VCaP (cell line): Measurements from ENCODE around the gene ZRSR2.
A peak's percentile ranks its signal among the peaks of the same experiment; 100 is the strongest.
"Not testable (repeated sequence)": the region's sequence is repeated elsewhere in the genome, so short reads cannot be mapped to it uniquely, and the experiment has no call there.

Experiments
- H3K27ac ChIP-seq: fragments of 450-650 bp; 2 replicates; pipeline ENCODE4 v1.5.1; 2017
- TF ChIP-seq, protein P1 (sequence below): fragments of 450-650 bp; conservative IDR thresholded peaks from 2 replicates; pipeline ENCODE4 v1.5.1; 2017; ENCODE audit warnings: mild to moderate bottlenecking, moderate library complexity

Gene ZRSR2

GRCh38 chrX:15820106-15821073 is 30.1 kb downstream of the ZRSR2 start:
- TF ChIP-seq, protein P1, sequence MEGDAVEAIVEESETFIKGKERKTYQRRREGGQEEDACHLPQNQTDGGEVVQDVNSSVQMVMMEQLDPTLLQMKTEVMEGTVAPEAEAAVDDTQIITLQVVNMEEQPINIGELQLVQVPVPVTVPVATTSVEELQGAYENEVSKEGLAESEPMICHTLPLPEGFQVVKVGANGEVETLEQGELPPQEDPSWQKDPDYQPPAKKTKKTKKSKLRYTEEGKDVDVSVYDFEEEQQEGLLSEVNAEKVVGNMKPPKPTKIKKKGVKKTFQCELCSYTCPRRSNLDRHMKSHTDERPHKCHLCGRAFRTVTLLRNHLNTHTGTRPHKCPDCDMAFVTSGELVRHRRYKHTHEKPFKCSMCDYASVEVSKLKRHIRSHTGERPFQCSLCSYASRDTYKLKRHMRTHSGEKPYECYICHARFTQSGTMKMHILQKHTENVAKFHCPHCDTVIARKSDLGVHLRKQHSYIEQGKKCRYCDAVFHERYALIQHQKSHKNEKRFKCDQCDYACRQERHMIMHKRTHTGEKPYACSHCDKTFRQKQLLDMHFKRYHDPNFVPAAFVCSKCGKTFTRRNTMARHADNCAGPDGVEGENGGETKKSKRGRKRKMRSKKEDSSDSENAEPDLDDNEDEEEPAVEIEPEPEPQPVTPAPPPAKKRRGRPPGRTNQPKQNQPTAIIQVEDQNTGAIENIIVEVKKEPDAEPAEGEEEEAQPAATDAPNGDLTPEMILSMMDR, result no peak

GRCh38 chrX:15822922-15823321 is 32.6 kb downstream of the ZRSR2 start:
- TF ChIP-seq, protein P1, result no peak

More at GRCh38 chrX:15820106-15821073, 30.1 kb downstream of the ZRSR2 start:
- H3K27ac ChIP-seq, result no peak overlapping the region

DNA sequence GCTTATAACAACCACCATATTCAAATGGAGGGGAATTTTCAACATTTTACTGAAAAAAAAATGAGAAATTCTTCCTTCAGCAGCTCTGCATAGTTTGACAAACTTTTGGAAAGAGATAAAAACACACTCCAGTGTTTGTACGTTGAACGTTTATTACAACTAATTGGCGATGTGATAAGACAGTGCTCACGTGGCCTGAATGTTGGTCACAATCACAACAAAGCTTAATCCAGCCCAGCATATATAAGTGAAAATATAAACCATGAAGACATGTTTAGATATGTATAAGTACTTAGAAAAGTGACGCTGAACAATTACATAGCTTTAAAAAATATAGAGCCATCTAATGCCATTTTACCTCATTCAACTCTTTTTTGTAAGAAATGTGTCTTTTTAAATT is 35.7 kb downstream of the ZRSR2 start:
- TF ChIP-seq, protein P1, result no peak

More at GRCh38 chrX:15822922-15823321, 32.6 kb downstream of the ZRSR2 start:
- 0 out of 2 replicates have a peak overlapping the region, but pooled peaks have one; percentile 19 for H3K27ac ChIP-seq

GRCh38 chrX:15829217-15829616 is 38.9 kb downstream of the ZRSR2 start:
- TF ChIP-seq, protein P1, result no peak
- H3K27ac ChIP-seq, result no peak overlapping the region

More for the DNA sequence above, 35.7 kb downstream of the ZRSR2 start:
- H3K27ac ChIP-seq, result no peak overlapping the region

DNA sequence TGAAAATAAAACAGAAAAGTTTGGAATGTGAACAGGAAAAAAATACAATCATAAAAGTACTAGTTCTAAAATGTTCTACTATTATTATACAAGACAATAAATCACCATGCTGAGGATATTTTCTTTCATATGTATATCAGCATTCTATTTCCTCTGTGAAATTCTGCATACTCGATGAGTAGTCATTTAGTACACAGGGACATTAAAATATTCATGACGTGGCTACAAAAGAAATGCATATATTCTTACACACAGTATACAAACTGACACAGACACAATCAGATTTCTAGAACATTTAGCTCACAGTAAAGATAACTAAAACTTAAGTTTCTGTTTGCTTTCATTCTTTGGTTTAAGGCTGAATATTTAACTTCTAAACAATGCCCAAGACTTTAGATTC is 41.1 kb downstream of the ZRSR2 start:
- H3K27ac ChIP-seq, result not testable (repeated sequence)

DNA sequence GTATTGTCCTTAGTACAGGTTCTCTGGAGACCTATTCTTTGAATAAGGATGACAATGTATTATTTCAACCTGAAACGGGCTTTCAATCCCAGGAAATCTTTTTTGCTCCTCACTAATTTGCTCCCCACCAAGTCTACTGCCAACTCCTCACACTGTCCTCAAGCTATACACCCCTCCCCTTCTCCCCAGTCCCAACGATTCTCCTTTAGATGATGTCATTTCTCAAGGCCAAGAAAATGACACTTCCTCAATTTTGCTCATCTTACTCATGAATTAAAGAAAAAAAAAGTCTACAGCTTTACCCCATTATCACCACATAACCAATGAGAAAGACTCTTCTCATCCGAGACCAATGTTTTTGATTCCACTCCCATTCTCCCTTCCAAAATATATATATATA is 43.8 kb downstream of the ZRSR2 start:
- no peak overlapping the region for H3K27ac ChIP-seq

DNA sequence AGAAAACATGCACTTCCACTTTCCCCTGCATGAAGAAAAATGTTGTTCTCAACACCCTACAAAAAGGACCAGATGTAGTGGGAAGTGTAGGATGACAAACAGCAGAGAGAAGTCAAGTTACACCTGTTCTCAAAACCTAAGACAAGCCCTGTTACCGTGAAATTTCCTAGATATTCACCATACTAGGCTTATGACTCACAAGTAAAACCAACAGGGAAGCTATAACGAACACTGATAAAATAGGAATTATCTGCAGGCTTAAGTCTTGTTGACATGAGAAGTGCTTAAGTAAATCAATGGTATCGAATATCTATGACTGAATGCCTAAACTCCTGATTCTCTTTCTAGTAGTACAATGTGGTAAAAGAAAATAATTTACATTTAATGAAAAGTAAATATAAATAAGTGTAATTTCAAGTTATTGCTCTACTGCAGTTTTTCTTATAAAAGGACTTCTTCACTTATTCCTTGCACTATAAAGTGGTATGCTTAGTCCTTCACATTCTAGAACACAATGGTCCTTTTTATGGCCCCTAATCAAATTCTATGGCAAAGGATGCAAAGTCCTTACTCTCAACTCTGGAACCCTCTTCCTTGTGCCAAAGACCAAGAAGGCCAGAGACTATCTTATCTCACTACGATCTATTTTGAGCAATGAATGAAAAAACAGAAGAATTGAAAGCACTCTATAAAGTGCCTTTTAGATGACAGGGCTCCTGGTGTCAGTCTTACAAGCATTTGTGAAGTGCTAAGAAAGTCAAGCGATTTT is 44.7 kb downstream of the ZRSR2 start:
- TF ChIP-seq, protein P1, result no peak
- H3K27ac ChIP-seq, result no peak overlapping the region

More for the DNA sequence above, 43.8 kb downstream of the ZRSR2 start:
- TF ChIP-seq, protein P1, result no peak
